Mucosa of descending colon (tissue), 3 donors: ENCODE results near the gene PLD2. TPM values are rescaled to one million over a fixed set of nuclear protein-coding genes. Genes with fewer than 3 reads are reported as not detected.

ENCODE experiments used
- ATAC-seq: fragments of 200-7000 bp; cut with Tn5 transposase; one replicate; pipeline ENCODE4 v1.9.1; 2020; ENCODE audit warnings: mild to moderate bottlenecking, moderate library complexity
- DNase-seq, 3 donors: peaks; one replicate each; pipeline ENCODE4 v3.0.0-alpha.2; 2020
- H3K36me3 ChIP-seq: fragments of 200-600 bp; one replicate; pipeline ENCODE4 v1.8.0; 2021; ENCODE audit warnings: low read depth, mild to moderate bottlenecking
- H3K4me1 ChIP-seq: fragments of 200-600 bp; one replicate; pipeline ENCODE4 v1.8.0; 2021; ENCODE audit warnings: low read depth, mild to moderate bottlenecking
- H3K4me3 ChIP-seq: fragments of 200-600 bp; one replicate; pipeline ENCODE4 v1.8.0; 2021; ENCODE audit warnings: mild to moderate bottlenecking
- H3K9me3 ChIP-seq: fragments of 200-600 bp; one replicate; pipeline ENCODE4 v1.8.0; 2021; ENCODE audit warnings: mild to moderate bottlenecking
- intact Hi-C, 2 donors: fragments of 100-400 bp; cut with DNase I in 1 of 2; cut with micrococcal nuclease in 1 of 2; formaldehyde crosslinking; loops; one replicate each; pipeline versions ENCODE4 v1.11.0 to v1.11.1; 2022; cut with DNase I, micrococcal nuclease
- total RNA-seq, 3 donors: library from RNA; stranded (reverse); fragmentation: NEBNext Ultra II Directional in 2 of 3; extraction: Animal tissue kit (Norgen Biotek cat#: 25700) in 2 of 3; gene quantifications; one replicate each; pipeline versions ENCODE4 v1.2.1 to v1.2.4, GENCODE V29; 2021 to 2023
- TF ChIP-seq, protein P1 (sequence below): fragments of 200-600 bp; IDR thresholded peaks from one replicate; pipeline ENCODE4 v1.8.0; 2022; ENCODE audit warnings: antibody characterized with exemption, mild to moderate bottlenecking
- donor health status: DM: no; HTN: no; CAD: no; lungs with moderate emphysema.
- donor health status: DM: no; HTN: no; CAD: no.
- donor health status: DM: no; HTN: yes; CAD: no.

PLD2 gene
- total RNA-seq, 3 donors from 2014 or later = 24.4 to 29.8 (median 29.2) TPM

DNA sequence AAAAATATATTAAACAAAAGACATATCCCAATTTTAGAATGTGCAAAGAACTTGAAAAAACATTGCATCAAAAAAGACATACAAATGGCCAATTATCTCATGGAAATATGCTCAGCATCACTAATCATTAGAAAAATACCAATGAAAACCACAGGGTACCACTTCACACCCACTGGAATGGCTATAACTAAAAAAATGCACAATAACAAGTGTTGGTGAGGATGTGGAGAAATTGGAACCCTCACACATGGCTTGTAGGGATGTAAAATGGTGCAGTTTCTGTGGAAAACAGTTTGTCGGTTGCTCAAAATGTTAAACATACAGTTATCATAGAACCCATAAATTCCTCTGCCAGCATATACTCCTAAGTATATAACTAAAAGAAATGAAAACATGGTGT is 11.8 kb upstream of the PLD2 start:
- Histone ChIP-seq H3K36me3 (no peaks in the 10 kb centered on the region), H3K4me3 (no peak overlapping the region), H3K4me1 (peaks cover 9% of the 10 kb centered on the region), H3K9me3 (no peaks in the 10 kb centered on the region)
- TF ChIP-seq, protein P1, sequence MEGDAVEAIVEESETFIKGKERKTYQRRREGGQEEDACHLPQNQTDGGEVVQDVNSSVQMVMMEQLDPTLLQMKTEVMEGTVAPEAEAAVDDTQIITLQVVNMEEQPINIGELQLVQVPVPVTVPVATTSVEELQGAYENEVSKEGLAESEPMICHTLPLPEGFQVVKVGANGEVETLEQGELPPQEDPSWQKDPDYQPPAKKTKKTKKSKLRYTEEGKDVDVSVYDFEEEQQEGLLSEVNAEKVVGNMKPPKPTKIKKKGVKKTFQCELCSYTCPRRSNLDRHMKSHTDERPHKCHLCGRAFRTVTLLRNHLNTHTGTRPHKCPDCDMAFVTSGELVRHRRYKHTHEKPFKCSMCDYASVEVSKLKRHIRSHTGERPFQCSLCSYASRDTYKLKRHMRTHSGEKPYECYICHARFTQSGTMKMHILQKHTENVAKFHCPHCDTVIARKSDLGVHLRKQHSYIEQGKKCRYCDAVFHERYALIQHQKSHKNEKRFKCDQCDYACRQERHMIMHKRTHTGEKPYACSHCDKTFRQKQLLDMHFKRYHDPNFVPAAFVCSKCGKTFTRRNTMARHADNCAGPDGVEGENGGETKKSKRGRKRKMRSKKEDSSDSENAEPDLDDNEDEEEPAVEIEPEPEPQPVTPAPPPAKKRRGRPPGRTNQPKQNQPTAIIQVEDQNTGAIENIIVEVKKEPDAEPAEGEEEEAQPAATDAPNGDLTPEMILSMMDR = no peak
- DNase-seq = no peak
- no peak for ATAC-seq
- intact Hi-C loops = no loop called here

DNA sequence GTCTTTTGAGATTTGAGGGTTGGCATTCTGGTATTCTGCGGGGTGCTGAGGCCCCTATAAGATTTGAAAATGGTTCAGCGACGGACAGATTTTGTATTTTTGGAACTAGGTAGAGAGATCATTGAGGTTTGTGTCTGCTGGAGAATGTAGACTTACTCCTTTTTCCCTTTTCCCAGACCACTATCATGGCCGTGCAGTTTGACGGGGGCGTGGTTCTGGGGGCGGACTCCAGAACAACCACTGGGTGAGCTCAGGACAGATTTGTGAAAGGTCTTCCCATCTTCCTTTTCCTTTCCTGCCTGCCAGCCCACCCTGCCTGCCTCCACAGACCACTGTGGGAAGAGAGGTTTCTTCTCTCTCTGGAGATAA is 10.4 kb upstream of the PLD2 start:
- peaks cover 9% of the 10 kb centered on the region for H3K4me1 ChIP-seq
- H3K36me3 ChIP-seq = no peaks in the 10 kb centered on the region
- peak overlapping the region; percentile 60 for H3K4me3 ChIP-seq
- intact Hi-C loops = no loop called here
- ATAC-seq = peak; percentile 43
- peak in 2 of 3 donors; percentile 25 to 51 for DNase-seq
- no peaks in the 10 kb centered on the region for H3K9me3 ChIP-seq
- TF ChIP-seq, protein P1 = no peak

DNA sequence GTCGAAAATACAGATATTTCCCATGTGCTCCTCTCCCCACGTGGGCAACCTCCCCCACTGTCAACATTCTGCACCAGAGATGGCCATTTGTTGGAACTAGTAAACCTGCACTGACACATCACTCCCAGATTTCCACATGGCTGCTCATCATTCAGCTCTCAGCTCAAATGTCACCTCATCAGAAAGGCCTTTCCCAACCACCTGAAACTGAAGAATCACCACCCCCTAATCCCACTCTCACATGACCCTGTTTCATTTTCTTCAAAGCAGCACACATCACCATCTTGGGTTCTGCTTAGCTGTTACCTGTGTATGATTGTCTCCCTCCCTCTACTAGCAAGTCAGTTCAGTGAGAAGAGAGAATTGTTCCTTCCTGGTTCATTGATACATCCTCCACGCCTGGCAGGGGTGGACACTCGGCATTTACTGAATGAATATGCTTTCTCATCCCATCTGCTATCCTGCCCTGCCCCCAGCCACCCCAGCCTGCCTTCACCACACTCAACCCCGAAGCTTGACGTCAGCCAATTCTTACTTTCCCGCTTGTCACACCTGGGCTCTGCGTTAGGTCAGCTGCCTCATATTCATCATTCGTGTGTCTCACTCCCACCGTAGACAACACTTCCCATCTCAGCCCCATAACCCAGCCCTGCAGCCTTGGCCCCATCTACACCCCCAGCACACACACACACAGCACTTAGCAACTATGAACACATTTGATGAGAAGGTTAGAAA is 6.3 kb upstream of the PLD2 start:
- TF ChIP-seq, protein P1 = no peak
- Histone ChIP-seq H3K9me3 (no peaks in the 10 kb centered on the region), H3K36me3 (no peaks in the 10 kb centered on the region), H3K4me1 (peaks cover 9% of the 10 kb centered on the region), H3K4me3 (no peak overlapping the region)
- DNase-seq (no peak), ATAC-seq (no peak)
- intact Hi-C loops = no loop called here

DNA sequence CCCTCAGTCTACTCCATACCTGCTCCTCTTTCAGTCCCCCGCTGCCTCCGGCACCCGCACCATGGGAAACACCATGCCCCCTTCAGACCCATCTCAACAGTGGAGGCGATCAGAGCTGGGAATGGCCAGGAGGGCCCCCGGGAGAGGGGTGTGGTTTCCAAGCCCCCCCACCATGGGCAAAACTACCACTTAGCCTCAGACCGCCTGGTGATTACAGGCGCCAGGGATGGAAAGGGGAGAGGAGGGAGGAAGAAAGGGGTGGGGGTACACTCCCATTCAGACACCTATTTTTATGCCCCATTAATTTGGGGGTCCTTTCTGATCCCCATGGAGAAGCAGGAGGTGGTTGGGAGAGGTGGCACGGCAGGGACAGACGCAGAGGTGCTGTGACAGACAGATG is 4.7 kb upstream of the PLD2 start, which contains the start of gene C17orf114:
Gene C17orf114 (minus strand): TSS at position 101 of the 400 bp plus-strand sequence.
- no peak for ATAC-seq

DNA sequence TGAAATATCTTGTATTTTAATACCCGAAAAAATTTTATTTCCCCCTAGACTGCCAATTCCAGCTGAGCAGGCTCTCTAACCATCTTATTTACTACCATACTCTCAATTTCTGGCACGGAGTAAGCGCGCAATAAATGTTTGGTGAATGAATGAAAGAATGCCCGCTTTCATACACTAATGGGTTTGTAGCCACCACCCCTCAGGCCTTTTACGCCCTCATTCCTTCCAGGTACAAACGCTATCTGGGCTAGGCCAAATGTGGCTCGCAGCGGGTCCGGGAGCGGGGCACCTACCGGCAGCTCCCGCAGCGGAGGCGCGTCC is 536 bp upstream of the PLD2 start:
- DNase-seq = peak in 1 of 3 donors; percentile 36
- intact Hi-C loops = no loop called here
- no peaks in the 10 kb centered on the region for H3K9me3 ChIP-seq
- peak overlapping the region; percentile 61 for H3K4me3 ChIP-seq
- TF ChIP-seq, protein P1 = no peak
- H3K36me3 ChIP-seq = no peaks in the 10 kb centered on the region
- peak; percentile 1 for ATAC-seq
- peaks cover 6% of the 10 kb centered on the region for H3K4me1 ChIP-seq

More for the DNA sequence above, 4.7 kb upstream of the PLD2 start, which contains the start of gene C17orf114:
- Histone ChIP-seq H3K36me3 (no peaks in the 10 kb centered on the region), H3K4me1 (peaks cover 1% of the 10 kb centered on the region), H3K4me3 (no peak within 1 kb of the TSS), H3K9me3 (no peaks in the 10 kb centered on the region)
- intact Hi-C loops = no loop called here
- no peak for DNase-seq
- TF ChIP-seq, protein P1 = no peak
